Neuronal stem cell (in vitro differentiated cells): ENCODE results near the gene DDX27.

ENCODE experiments used
- DNase-seq: peaks from one replicate; pipeline ENCODE4 v3.0.0-alpha.2; 2013; ENCODE audit warnings: low spot score
- H2AFZ ChIP-seq: one replicate; pipeline ENCODE4 v1.6.1; 2013; ENCODE audit warnings: mild to moderate bottlenecking, low read length, inconsistent platforms
- H2AK5ac ChIP-seq: 2 replicates; pipeline ENCODE4 v1.6.1; 2013; ENCODE audit warnings: low read depth, mild to moderate bottlenecking, inconsistent platforms, low read length, moderate library complexity, mixed read lengths
- H2BK120ac ChIP-seq: 2 replicates; pipeline ENCODE4 v1.6.1; 2013; ENCODE audit warnings: low read depth, mild to moderate bottlenecking, inconsistent platforms, low read length, moderate library complexity, mixed read lengths
- H2BK12ac ChIP-seq: one replicate; pipeline ENCODE4 v1.6.1; 2013; ENCODE audit warnings: low read length, inconsistent platforms
- H2BK15ac ChIP-seq: 2 replicates; pipeline ENCODE4 v1.6.1; 2013; ENCODE audit warnings: mild to moderate bottlenecking, low read length, inconsistent platforms, mixed read lengths
- H2BK5ac ChIP-seq: one replicate; pipeline ENCODE4 v1.6.1; 2013; ENCODE audit warnings: inconsistent platforms, mild to moderate bottlenecking, low read length, moderate library complexity
- H3K14ac ChIP-seq: one replicate; pipeline ENCODE4 v1.6.1; 2013; ENCODE audit warnings: low read length, inconsistent platforms
- H3K18ac ChIP-seq: 2 replicates; pipeline ENCODE4 v1.6.1; 2013; ENCODE audit warnings: low read length, inconsistent platforms
- H3K23ac ChIP-seq: 2 replicates; pipeline ENCODE4 v1.6.1; 2013; ENCODE audit warnings: low read depth, mild to moderate bottlenecking, mixed read lengths, low read length, inconsistent platforms; ENCODE audit not compliant: poor library complexity
- H3K27ac ChIP-seq: replicated peaks from 3 replicates; pipeline ENCODE4 v1.5.1; 2013; ENCODE audit warnings: low read length, inconsistent platforms
- H3K27me3 ChIP-seq, 3 experiments: 2 replicates each; pipeline ENCODE4 v1.6.1; 2013; ENCODE audit warnings: low read length in 3 of 3, mild to moderate bottlenecking in 2 of 3, inconsistent platforms in 1 of 3, low read depth in 1 of 3, mixed read lengths in 1 of 3, moderate library complexity in 1 of 3; ENCODE audit not compliant: control insufficient read depth in 3 of 3, insufficient read depth in 3 of 3
- H3K36me3 ChIP-seq, 2 donors: replicated peaks in 1 of 2; 2 replicates each; pipeline ENCODE4 v1.6.1; 2013; ENCODE audit warnings: low read length in 2 of 2; ENCODE audit not compliant: control insufficient read depth in 2 of 2, insufficient read depth in 2 of 2
- H3K4ac ChIP-seq: 2 replicates; pipeline ENCODE4 v1.6.1; 2013; ENCODE audit warnings: inconsistent platforms, mild to moderate bottlenecking, low read length, moderate library complexity
- H3K4me1 ChIP-seq, 2 donors: 1 replicate in 1 of 2; 2 replicates in 1 of 2; pipeline ENCODE4 v1.6.1; 2013; ENCODE audit warnings: low read length in 2 of 2, low read depth in 1 of 2; ENCODE audit not compliant: control insufficient read depth in 2 of 2, insufficient read depth in 1 of 2
- H3K4me2 ChIP-seq: one replicate; pipeline ENCODE4 v1.6.1; 2013; ENCODE audit warnings: mild to moderate bottlenecking, low read length, inconsistent platforms; ENCODE audit not compliant: insufficient read depth, poor library complexity, severe bottlenecking
- H3K4me3 ChIP-seq, 2 donors: 2 replicates each; pipeline ENCODE4 v1.5.1; 2013; ENCODE audit warnings: low read length in 2 of 2, mild to moderate bottlenecking in 2 of 2, inconsistent platforms in 1 of 2, moderate library complexity in 1 of 2
- H3K79me1 ChIP-seq: one replicate; pipeline ENCODE4 v1.6.1; 2013; ENCODE audit warnings: low read depth, mild to moderate bottlenecking, inconsistent platforms, low read length, moderate library complexity
- H3K9ac ChIP-seq: one replicate; pipeline ENCODE4 v1.6.1; 2013; ENCODE audit warnings: mild to moderate bottlenecking, low read depth, low read length, inconsistent platforms; ENCODE audit not compliant: poor library complexity
- H3K9me3 ChIP-seq, 2 donors: replicated peaks in 1 of 2; 2 replicates each; pipeline versions ENCODE3 to v1.6.1; 2013; ENCODE audit warnings: low read length in 2 of 2, mild to moderate bottlenecking in 2 of 2, inconsistent platforms in 1 of 2, low read depth in 1 of 2, mixed read lengths in 1 of 2, moderate library complexity in 1 of 2; ENCODE audit not compliant: control insufficient read depth in 2 of 2, insufficient read depth in 1 of 2
- H4K8ac ChIP-seq: one replicate; pipeline ENCODE4 v1.6.1; 2013; ENCODE audit warnings: low read depth, mild to moderate bottlenecking, inconsistent platforms, low read length, moderate library complexity
- H4K91ac ChIP-seq: one replicate; pipeline ENCODE4 v1.6.1; 2013; ENCODE audit warnings: low read length, low read depth, mild to moderate bottlenecking, inconsistent platforms; ENCODE audit not compliant: poor library complexity
- WGBS, 2 donors: extraction: QIAGEN DNeasy Blood & Tissue Kit; methylation state at CpG; one replicate each; pipeline ENCODE4 v1.1.7; 2013; ENCODE audit warnings: missing lambda C conversion rate in 2 of 2, mixed read lengths in 1 of 2; ENCODE audit not compliant: insufficient read length in 2 of 2, insufficient replicate concordance in 1 of 2; ENCODE audit errors: extremely low coverage in 2 of 2; 5-methylcytosine and 5-hydroxymethylcytosine counted together

The DDX27 gene

DNA sequence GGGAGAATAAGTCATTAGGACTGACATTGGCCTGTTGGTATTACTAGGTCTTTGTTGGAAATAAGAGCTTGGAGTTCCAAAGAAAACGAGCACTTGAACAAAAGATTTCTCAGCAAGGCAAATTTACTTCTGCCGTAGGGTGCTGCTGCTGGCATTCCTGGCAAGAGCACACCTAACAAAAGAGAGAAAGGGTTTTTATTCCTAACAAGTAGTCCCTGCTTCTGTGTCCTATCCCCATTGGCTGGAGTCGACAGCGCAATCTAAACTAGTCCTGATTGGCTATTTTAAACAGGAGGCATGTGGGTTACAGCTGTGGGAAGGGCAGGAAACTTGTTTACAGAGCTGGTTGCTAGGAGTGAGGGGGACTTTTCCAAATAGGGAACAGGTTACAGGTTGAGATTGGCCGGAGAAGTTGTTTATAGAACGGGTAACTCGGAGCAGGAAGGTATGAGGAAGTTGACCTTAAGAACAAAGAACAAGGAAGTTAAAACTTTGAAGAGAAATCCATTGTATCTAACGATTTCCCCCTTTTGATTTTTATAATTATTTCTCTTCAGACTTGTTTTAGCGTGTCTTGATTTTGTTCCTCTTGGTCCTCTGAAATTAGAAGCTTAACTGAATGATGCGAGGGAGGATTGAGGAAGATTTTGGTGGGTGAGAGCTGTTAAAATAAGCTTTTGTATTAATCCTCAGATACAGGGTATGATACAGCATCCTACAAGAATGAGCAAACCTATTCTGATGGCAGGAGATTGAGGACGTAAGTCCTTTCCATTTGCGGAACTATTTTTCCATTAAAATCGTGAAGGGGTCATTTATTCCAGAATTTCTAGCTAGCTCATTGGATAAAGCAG, 62.1 kb downstream of the DDX27 start:
- Histone ChIP-seq H2BK5ac (no peak overlapping the region), H2BK12ac (no peak overlapping the region), H3K14ac (no peak overlapping the region), H3K9me3 (peaks cover 57 to 78% of the 10 kb centered on the region in 2 donors), H3K9ac (no peak overlapping the region), H3K4ac (no peak overlapping the region), H4K91ac (no peak overlapping the region), H4K8ac (no peak overlapping the region), H2BK15ac (no peak overlapping the region), H2AFZ (no peak overlapping the region), H3K36me3 (peaks cover 62 to 81% of the 10 kb centered on the region in 2 donors), H3K4me2 (peak overlapping the region; percentile 34), H3K79me1 (peaks cover 11% of the 10 kb centered on the region), H3K23ac (no peak overlapping the region), H3K27me3 (no peaks in the 10 kb centered on the region), H2AK5ac (no peak overlapping the region), H3K4me1 (peaks cover 0 to 7% of the 10 kb centered on the region in 2 donors), H3K18ac (no peak overlapping the region), H2BK120ac (no peak overlapping the region), H3K27ac (no peak overlapping the region), H3K4me3 (peak overlapping the region; percentile 53 to 76)
- no peak for DNase-seq
- WGBS, 2 donors: no CpG with 5 or more reads among the region's 13 CpGs

DNA sequence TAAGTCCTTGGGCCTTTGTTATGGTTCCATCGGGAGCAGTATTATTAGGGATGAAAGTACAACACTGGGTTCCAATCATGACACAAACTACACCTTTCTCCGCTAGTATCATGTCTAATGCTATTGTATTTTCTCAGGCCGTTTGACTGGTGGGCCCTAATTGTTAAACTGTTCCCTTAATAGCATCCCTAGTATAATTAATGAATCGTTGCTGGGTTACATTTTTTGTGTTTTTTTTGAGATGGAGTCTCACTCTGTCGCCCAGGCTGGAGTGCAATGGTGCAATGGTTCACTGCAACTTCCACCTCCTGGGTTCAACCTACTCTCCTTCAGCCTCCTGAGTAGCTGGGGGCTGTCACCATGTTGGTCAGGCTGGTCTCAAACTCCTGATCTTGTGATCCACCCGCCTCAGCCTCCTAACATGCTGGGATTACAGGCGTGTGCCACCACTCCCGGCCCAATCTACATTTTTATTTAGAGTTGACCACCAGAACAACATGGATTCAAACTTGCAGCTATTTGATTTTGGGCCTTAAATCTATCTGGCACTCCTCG, 62.8 kb downstream of the DDX27 start:
- H3K4ac ChIP-seq: no peak overlapping the region
- no peak overlapping the region for H3K27ac ChIP-seq
- H3K9ac ChIP-seq: no peak overlapping the region
- H2AK5ac ChIP-seq: no peak overlapping the region
- no peak overlapping the region for H2BK15ac ChIP-seq
- peaks cover 64 to 81% of the 10 kb centered on the region in 2 donors for H3K9me3 ChIP-seq
- no peaks in the 10 kb centered on the region for H3K27me3 ChIP-seq
- H3K14ac ChIP-seq: no peak overlapping the region
- H3K79me1 ChIP-seq: peaks cover 11% of the 10 kb centered on the region
- no CpG with 5 or more reads among the region's 9 CpGs for WGBS, 2 donors
- no peak overlapping the region for H2BK120ac ChIP-seq
- H2BK5ac ChIP-seq: no peak overlapping the region
- no peak overlapping the region for H3K23ac ChIP-seq
- peaks cover 0 to 7% of the 10 kb centered on the region in 2 donors for H3K4me1 ChIP-seq
- no peak overlapping the region for H4K91ac ChIP-seq
- no peak overlapping the region for H2BK12ac ChIP-seq
- peaks cover 69 to 82% of the 10 kb centered on the region in 2 donors for H3K36me3 ChIP-seq
- H2AFZ ChIP-seq: no peak overlapping the region
- no peak overlapping the region for H3K4me2 ChIP-seq
- H4K8ac ChIP-seq: no peak overlapping the region
- peak overlapping the region in 1 of 2 donors; percentile 6 for H3K4me3 ChIP-seq
- no peak for DNase-seq
- no peak overlapping the region for H3K18ac ChIP-seq

DNA sequence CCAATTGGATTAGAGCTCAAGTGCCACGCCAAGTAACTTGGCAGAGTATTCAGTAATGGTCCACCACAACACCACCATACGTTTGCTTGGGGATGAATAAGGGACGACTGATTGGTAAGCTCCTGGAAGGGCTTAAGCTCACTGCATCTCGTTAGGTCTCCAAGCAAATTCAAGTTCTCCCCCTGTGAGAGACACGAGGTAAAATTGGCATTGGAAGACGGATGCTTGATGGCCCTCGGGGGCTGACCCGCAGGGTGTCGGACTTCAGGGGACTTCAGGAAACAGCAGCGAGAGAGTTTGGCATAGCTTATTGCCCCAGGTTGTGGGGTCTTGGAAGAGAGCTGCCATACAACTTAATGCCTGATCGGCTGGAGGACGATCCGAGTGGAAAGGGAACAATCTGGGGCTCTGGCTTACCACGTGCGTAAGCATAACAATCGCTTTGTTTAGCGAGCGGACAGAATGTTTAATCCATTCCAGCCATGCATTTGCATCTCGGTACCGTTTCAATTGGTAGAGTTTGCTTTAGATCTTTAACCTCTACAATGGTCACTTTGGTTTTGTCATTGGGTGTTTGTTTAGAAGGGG, 63.5 kb downstream of the DDX27 start:
- H3K9me3 ChIP-seq: peaks cover 66 to 87% of the 10 kb centered on the region in 2 donors
- H3K36me3 ChIP-seq: peaks cover 75 to 89% of the 10 kb centered on the region in 2 donors
- H3K18ac ChIP-seq: no peak overlapping the region
- no peak overlapping the region for H2BK120ac ChIP-seq
- H3K4me2 ChIP-seq: peak overlapping the region; percentile 32
- no peak overlapping the region for H3K14ac ChIP-seq
- H2BK15ac ChIP-seq: no peak overlapping the region
- H2BK12ac ChIP-seq: no peak overlapping the region
- H3K79me1 ChIP-seq: peaks cover 7% of the 10 kb centered on the region
- no peak overlapping the region for H2AK5ac ChIP-seq
- H3K4me1 ChIP-seq: peaks cover 0 to 7% of the 10 kb centered on the region in 2 donors
- peak overlapping the region in 1 of 2 donors; percentile 7 for H3K4me3 ChIP-seq
- no peaks in the 10 kb centered on the region for H3K27me3 ChIP-seq
- H4K8ac ChIP-seq: no peak overlapping the region
- peak overlapping the region; percentile 22 for H3K23ac ChIP-seq
- no peak overlapping the region for H3K4ac ChIP-seq
- no peak for DNase-seq
- H3K9ac ChIP-seq: no peak overlapping the region
- no peak overlapping the region for H2BK5ac ChIP-seq
- no peak overlapping the region for H3K27ac ChIP-seq
- H4K91ac ChIP-seq: no peak overlapping the region
- WGBS, 2 donors: no CpG with 5 or more reads among the region's 20 CpGs
- H2AFZ ChIP-seq: no peak overlapping the region

DNA sequence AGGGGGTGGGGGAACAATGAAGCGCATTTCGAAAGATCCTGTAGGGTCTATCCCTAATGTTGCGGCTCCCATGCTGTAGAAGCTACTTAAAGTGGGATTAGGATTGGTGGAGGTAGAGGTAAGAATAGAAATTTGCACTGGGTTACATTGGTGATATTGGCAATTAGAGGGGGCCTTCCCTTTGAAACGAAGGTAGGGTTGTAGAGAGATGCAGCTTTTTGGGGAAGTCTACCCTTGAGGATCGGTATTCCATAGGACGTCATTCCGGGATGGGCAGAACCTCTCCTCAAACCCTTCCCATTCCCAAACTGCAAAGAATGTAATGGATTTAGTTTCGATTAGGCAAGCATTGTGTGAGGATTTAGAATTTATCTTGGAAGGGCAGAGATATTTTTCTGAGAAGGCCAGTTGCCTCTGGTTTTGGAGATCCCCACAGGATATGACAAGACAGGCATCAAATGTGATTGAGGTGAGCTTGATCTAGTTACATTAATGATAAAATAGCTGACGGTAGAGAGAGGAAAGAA, 64.0 kb downstream of the DDX27 start:
- no peak for DNase-seq
- Histone ChIP-seq H3K4me1 (peaks cover 0 to 7% of the 10 kb centered on the region in 2 donors), H2BK15ac (no peak overlapping the region), H3K79me1 (peaks cover 8% of the 10 kb centered on the region), H2AFZ (no peak overlapping the region), H3K4me3 (no peak overlapping the region), H2BK120ac (no peak overlapping the region), H3K27ac (no peak overlapping the region), H3K23ac (no peak overlapping the region), H3K9ac (no peak overlapping the region), H3K27me3 (no peaks in the 10 kb centered on the region), H3K4me2 (no peak overlapping the region), H3K9me3 (peaks cover 66 to 93% of the 10 kb centered on the region in 2 donors), H3K18ac (no peak overlapping the region), H2BK5ac (no peak overlapping the region), H4K8ac (no peak overlapping the region), H3K4ac (no peak overlapping the region), H2AK5ac (no peak overlapping the region), H3K14ac (no peak overlapping the region), H4K91ac (no peak overlapping the region), H2BK12ac (no peak overlapping the region), H3K36me3 (peaks cover 77 to 95% of the 10 kb centered on the region in 2 donors)
- WGBS, 2 donors: no CpG with 5 or more reads among the region's 9 CpGs
